HG02981 (cell line): ENCODE data around the gene NR3C2.
A peak's percentile ranks its signal among the peaks of the same experiment; 100 is the strongest.
"Not testable (repeated sequence)": the region's sequence is repeated elsewhere in the genome, so short reads cannot be mapped to it uniquely, and the experiment has no call there.

ENCODE experiments used
- ATAC-seq: cut with Tn5 transposase; IDR thresholded peaks from one replicate; pipeline ENCODE4 v1.9.1; 2021; ENCODE audit warnings: mild to moderate bottlenecking, moderate library complexity; ENCODE audit not compliant: unreplicated experiment

Gene NR3C2

GRCh38 chr4:148224476-148224875 lies 217.7 kb downstream of the NR3C2 start:
- no peak for ATAC-seq

- no peak for ATAC-seq
These were observed 219.1 kb downstream of the NR3C2 start for GRCh38 chr4:148222991-148223660.

GRCh38 chr4:148216866-148217814 lies 225.1 kb downstream of the NR3C2 start:
- peak; percentile 88 for ATAC-seq

- peak; percentile 8 for ATAC-seq
These were observed 225.9 kb downstream of the NR3C2 start for GRCh38 chr4:148216321-148216720.

GRCh38 chr4:148215202-148215601 lies 227.0 kb downstream of the NR3C2 start:
- no peak for ATAC-seq

- no peak for ATAC-seq
These were observed 227.6 kb downstream of the NR3C2 start for GRCh38 chr4:148214529-148215166.

- no peak for ATAC-seq
These were observed 230.7 kb downstream of the NR3C2 start for GRCh38 chr4:148211533-148211932.

- ATAC-seq = no peak
These were observed 231.6 kb downstream of the NR3C2 start for GRCh38 chr4:148210661-148211060.

- ATAC-seq = no peak
These were observed 235.1 kb downstream of the NR3C2 start for GRCh38 chr4:148207068-148207467.

- ATAC-seq = no peak
These were observed 236.7 kb downstream of the NR3C2 start for GRCh38 chr4:148205476-148205875.

- no peak for ATAC-seq
These were observed 237.3 kb downstream of the NR3C2 start for GRCh38 chr4:148204892-148205291.

GRCh38 chr4:148204171-148204570 lies 238.0 kb downstream of the NR3C2 start:
- no peak for ATAC-seq

- no peak for ATAC-seq
These were observed 238.9 kb downstream of the NR3C2 start for GRCh38 chr4:148203056-148203898.

GRCh38 chr4:148200960-148201359 lies 241.3 kb downstream of the NR3C2 start:
- no peak for ATAC-seq

GRCh38 chr4:148196164-148196563 lies 246.1 kb downstream of the NR3C2 start:
- ATAC-seq = no peak

- ATAC-seq = no peak
These were observed 249.7 kb downstream of the NR3C2 start for GRCh38 chr4:148192526-148192925.

- ATAC-seq = not testable (repeated sequence)
These were observed 254.6 kb downstream of the NR3C2 start for GRCh38 chr4:148187454-148188222.

GRCh38 chr4:148184922-148185321 lies 257.3 kb downstream of the NR3C2 start:
- ATAC-seq = no peak

- no peak for ATAC-seq
These were observed 259.8 kb downstream of the NR3C2 start for GRCh38 chr4:148182230-148182911.
